ENCODE data around the gene PTBP1.
A peak's percentile ranks its signal among the peaks of the same experiment; 100 is the strongest.

PTBP1 gene

DNA sequence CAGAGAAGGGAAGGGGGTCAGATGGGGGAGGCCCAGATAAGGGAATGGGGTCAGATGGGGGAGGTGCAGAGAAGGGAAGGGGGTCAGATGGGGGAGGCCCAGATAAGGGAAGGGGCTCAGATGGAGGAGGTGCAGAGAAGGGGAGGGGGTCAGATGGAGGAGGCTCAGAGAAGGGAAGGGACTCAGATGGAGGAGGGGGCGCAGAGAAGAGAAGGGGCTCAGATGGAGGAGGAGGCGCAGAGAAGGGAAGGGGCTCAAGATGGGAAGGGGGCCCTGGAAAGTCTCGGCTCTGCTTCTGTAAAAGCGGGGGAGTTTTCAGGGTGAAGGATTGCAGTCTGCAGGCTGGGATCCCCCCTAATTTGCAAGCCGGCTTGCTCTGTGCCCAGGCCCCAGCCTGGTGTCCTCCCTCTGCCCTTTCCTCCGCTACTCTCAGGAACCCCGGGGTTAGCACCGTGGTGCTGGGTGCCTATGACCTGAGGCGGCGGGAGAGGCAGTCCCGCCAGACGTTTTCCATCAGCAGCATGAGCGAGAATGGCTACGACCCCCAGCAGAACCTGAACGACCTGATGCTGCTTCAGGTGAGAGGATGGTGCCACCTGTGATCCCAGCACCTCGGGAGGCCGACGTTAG lies 32.0 kb downstream of the PTBP1 start:
- Histone ChIP-seq H4K91ac (ENCODE audit: low read length) (no peak overlapping the region), H2BK120ac (ENCODE audit: low read depth, low read length) (no peak overlapping the region), H3K27ac (ENCODE audit: low read length, poor library complexity, severe bottlenecking) (no peak overlapping the region), H2AK5ac (ENCODE audit: low read length, severe bottlenecking) (no peak overlapping the region), H3K4ac (ENCODE audit: low read depth in 1 of 2, low read length in 2 of 2) (no peak overlapping the region), H3K23ac (ENCODE audit: low read length in 2 of 2) (no peak overlapping the region), H3K9me3 (ENCODE audit: control insufficient read depth, low read length) (no peaks in the 10 kb centered on the region), H2BK12ac (ENCODE audit: low read length in 2 of 2) (no peak overlapping the region), H2AFZ (ENCODE audit: low read depth, low read length) (no peak overlapping the region), H2BK15ac (ENCODE audit: low read depth, poor library complexity, severe bottlenecking) (no peak overlapping the region), H4K8ac (ENCODE audit: low read length) (no peak overlapping the region), H3K4me2 (ENCODE audit: low read length, poor library complexity, severe bottlenecking) (no peak overlapping the region), H3K14ac (ENCODE audit: low read length in 2 of 2) (no peak overlapping the region), H3K18ac (ENCODE audit: low read depth in 1 of 2, low read length in 2 of 2) (no peak overlapping the region), H3K79me1 (replicated peaks; ENCODE audit: low read length, poor library complexity, severe bottlenecking) (no peaks in the 10 kb centered on the region), H3K9ac (ENCODE audit: low read length) (no peak overlapping the region), H2BK5ac (ENCODE audit: low read depth, low read length, poor library complexity, severe bottlenecking) (no peak overlapping the region), H3K27me3 (ENCODE audit: control insufficient read depth in 1 of 2, insufficient read depth in 1 of 2, low read length in 2 of 2) (peaks cover 0 to 24% of the 10 kb centered on the region in 2 experiments), H3K36me3 (ENCODE audit: control insufficient read depth in 1 of 2, insufficient read depth in 2 of 2, low read depth in 1 of 2, low read length in 2 of 2) (no peaks in the 10 kb centered on the region), H3K4me3 (ENCODE audit: insufficient read depth in 1 of 2, low read depth in 1 of 2, low read length in 2 of 2) (no peak overlapping the region), H3K4me1 (ENCODE audit: control insufficient read depth, insufficient read depth, low read depth, low read length) (peaks cover 5% of the 10 kb centered on the region)
- WGBS, result 90% methylated on average over 18 of the region's 18 CpGs
- no peak for DNase-seq

DNA sequence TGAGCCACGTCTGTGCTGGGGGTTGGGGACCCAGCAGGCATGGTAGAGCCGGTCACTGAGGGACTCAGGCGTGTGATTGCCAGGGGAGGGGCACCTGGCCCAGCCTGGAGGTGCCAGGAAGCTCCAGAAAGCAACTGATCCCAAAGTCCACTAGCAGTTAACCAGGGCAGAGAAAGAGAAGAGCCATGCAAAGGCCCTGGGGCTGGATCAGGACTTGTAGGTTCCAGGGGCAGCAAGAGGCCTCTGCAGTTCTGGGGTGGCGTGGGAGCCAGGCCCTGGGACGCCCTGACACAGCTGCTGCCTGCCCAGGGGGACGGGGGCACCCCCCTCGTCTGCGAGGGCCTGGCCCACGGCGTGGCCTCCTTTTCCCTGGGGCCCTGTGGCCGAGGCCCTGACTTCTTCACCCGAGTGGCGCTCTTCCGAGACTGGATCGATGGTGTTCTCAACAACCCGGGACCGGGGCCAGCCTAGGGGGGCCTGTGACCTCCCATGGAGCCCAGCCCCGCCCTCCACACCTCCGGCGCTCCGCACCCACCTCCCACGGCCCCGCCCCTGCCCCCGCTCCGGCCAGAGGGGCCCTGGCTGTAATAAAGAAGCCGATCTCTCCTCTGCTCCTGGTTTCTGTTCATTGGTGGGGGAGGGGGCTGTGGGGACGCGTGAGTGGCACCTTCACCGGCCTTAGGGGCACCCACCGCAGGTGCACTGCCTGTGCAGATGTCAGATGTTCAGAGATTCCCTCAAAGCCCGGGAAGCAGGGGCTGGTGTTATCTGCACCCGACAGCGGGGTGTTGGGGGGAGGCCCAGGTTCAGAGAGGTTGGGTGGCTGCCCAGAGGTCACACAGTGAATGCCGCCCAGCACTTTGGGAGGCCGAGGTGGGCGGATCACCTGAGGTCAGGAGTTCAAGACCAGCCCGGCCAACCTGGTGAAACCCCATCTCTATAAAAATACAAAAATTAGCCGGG lies 34.4 kb downstream of the PTBP1 start:
- Histone ChIP-seq H3K4ac (ENCODE audit: low read depth in 1 of 2, low read length in 2 of 2) (no peak overlapping the region), H3K79me1 (replicated peaks; ENCODE audit: low read length, poor library complexity, severe bottlenecking) (no peaks in the 10 kb centered on the region), H3K27me3 (ENCODE audit: control insufficient read depth in 1 of 2, insufficient read depth in 1 of 2, low read length in 2 of 2) (peaks cover 0 to 30% of the 10 kb centered on the region in 2 experiments), H3K27ac (ENCODE audit: low read length, poor library complexity, severe bottlenecking) (no peak overlapping the region), H3K23ac (ENCODE audit: low read length in 2 of 2) (no peak overlapping the region), H3K18ac (ENCODE audit: low read depth in 1 of 2, low read length in 2 of 2) (no peak overlapping the region), H2BK15ac (ENCODE audit: low read depth, poor library complexity, severe bottlenecking) (peak overlapping the region; percentile 69), H3K14ac (ENCODE audit: low read length in 2 of 2) (peak overlapping the region in 1 of 2 experiments; percentile 20), H3K36me3 (ENCODE audit: control insufficient read depth in 1 of 2, insufficient read depth in 2 of 2, low read depth in 1 of 2, low read length in 2 of 2) (no peaks in the 10 kb centered on the region), H3K9me3 (ENCODE audit: control insufficient read depth, low read length) (no peaks in the 10 kb centered on the region), H2BK5ac (ENCODE audit: low read depth, low read length, poor library complexity, severe bottlenecking) (no peak overlapping the region), H3K4me1 (ENCODE audit: control insufficient read depth, insufficient read depth, low read depth, low read length) (peaks cover 5% of the 10 kb centered on the region), H4K8ac (ENCODE audit: low read length) (no peak overlapping the region), H2BK12ac (ENCODE audit: low read length in 2 of 2) (no peak overlapping the region), H3K4me3 (ENCODE audit: insufficient read depth in 1 of 2, low read depth in 1 of 2, low read length in 2 of 2) (no peak overlapping the region), H3K4me2 (ENCODE audit: low read length, poor library complexity, severe bottlenecking) (no peak overlapping the region), H2AFZ (ENCODE audit: low read depth, low read length) (no peak overlapping the region), H3K9ac (ENCODE audit: low read length) (no peak overlapping the region), H2AK5ac (ENCODE audit: low read length, severe bottlenecking) (no peak overlapping the region), H4K91ac (ENCODE audit: low read length) (no peak overlapping the region), H2BK120ac (ENCODE audit: low read depth, low read length) (no peak overlapping the region)
- WGBS, result 71% methylated on average over 33 of the region's 38 CpGs
- DNase-seq, result no peak

DNA sequence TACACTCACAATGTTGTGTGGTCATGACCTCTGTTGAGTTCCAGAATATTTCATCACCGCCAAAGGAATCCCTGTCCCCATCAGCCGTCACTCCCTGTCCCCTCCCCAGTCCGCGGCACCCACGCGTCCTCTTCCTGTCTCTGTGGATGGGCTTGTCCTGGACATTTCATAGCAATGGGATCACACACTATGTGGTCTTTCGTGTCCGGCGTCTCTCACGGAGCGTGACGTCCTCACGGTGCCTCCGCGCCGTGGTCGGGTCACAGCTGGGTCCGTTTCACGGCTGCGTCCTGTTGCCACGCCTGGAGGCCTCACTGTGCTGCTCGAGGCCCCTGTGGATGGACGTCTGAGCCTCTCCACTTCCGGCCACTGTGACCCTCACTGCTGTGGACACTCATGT lies 37.0 kb downstream of the PTBP1 start:
- Histone ChIP-seq H2AFZ (ENCODE audit: low read depth, low read length) (no peak overlapping the region), H3K4ac (ENCODE audit: low read depth in 1 of 2, low read length in 2 of 2) (no peak overlapping the region), H2BK12ac (ENCODE audit: low read length in 2 of 2) (no peak overlapping the region), H3K9me3 (ENCODE audit: control insufficient read depth, low read length) (no peaks in the 10 kb centered on the region), H3K36me3 (ENCODE audit: control insufficient read depth in 1 of 2, insufficient read depth in 2 of 2, low read depth in 1 of 2, low read length in 2 of 2) (no peaks in the 10 kb centered on the region), H3K9ac (ENCODE audit: low read length) (no peak overlapping the region), H3K27ac (ENCODE audit: low read length, poor library complexity, severe bottlenecking) (no peak overlapping the region), H4K8ac (ENCODE audit: low read length) (no peak overlapping the region), H3K27me3 (ENCODE audit: control insufficient read depth in 1 of 2, insufficient read depth in 1 of 2, low read length in 2 of 2) (peaks cover 0 to 39% of the 10 kb centered on the region in 2 experiments), H4K91ac (ENCODE audit: low read length) (no peak overlapping the region), H3K18ac (ENCODE audit: low read depth in 1 of 2, low read length in 2 of 2) (no peak overlapping the region), H3K79me1 (replicated peaks; ENCODE audit: low read length, poor library complexity, severe bottlenecking) (no peaks in the 10 kb centered on the region), H3K4me3 (ENCODE audit: insufficient read depth in 1 of 2, low read depth in 1 of 2, low read length in 2 of 2) (no peak overlapping the region), H3K4me1 (ENCODE audit: control insufficient read depth, insufficient read depth, low read depth, low read length) (peaks cover 5% of the 10 kb centered on the region), H2AK5ac (ENCODE audit: low read length, severe bottlenecking) (no peak overlapping the region), H3K14ac (ENCODE audit: low read length in 2 of 2) (no peak overlapping the region), H2BK15ac (ENCODE audit: low read depth, poor library complexity, severe bottlenecking) (no peak overlapping the region), H3K4me2 (ENCODE audit: low read length, poor library complexity, severe bottlenecking) (no peak overlapping the region), H2BK120ac (ENCODE audit: low read depth, low read length) (no peak overlapping the region), H2BK5ac (ENCODE audit: low read depth, low read length, poor library complexity, severe bottlenecking) (no peak overlapping the region), H3K23ac (ENCODE audit: low read length in 2 of 2) (no peak overlapping the region)
- 86% methylated on average over 23 of the region's 24 CpGs for WGBS
- DNase-seq, result no peak

DNA sequence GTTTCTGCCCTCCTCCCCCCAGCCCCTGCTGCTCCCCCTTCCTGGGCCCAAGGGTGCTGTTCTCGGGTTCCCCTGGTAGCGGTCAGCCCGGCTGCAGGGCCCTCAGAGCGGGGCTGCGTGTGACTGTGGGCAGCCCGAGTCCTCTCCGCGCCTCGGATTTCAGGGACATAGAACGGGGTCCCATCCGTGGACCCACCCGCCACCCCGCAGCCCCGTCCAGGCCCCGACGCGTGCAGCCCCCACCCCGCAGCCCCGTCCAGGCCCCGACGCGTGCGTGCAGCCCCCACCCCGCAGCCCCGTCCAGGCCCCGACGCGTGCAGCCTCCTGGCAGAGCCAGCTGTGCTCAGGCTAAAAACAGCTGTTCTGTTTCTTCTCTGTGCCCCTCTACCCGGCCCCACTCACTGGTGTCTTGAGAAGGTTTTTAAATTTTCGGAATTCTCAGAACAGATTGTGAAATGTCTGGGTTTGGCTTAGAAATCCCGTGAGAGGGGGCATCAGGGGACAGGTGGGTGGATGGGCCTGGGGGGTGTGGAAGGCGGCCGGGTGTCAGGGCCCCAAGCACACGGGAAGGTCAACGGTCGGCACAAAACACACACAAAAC lies 38.1 kb downstream of the PTBP1 start:
- no peak overlapping the region for H2BK15ac ChIP-seq (ENCODE audit: low read depth, poor library complexity, severe bottlenecking)
- no peaks in the 10 kb centered on the region for H3K79me1 ChIP-seq (replicated peaks; ENCODE audit: low read length, poor library complexity, severe bottlenecking)
- H3K18ac ChIP-seq (ENCODE audit: low read depth in 1 of 2, low read length in 2 of 2), result no peak overlapping the region
- H2BK12ac ChIP-seq (ENCODE audit: low read length in 2 of 2), result no peak overlapping the region
- H3K9me3 ChIP-seq (ENCODE audit: control insufficient read depth, low read length), result no peaks in the 10 kb centered on the region
- H3K14ac ChIP-seq (ENCODE audit: low read length in 2 of 2), result no peak overlapping the region
- no peak overlapping the region for H3K4ac ChIP-seq (ENCODE audit: low read depth in 1 of 2, low read length in 2 of 2)
- H3K27me3 ChIP-seq (ENCODE audit: control insufficient read depth in 1 of 2, insufficient read depth in 1 of 2, low read length in 2 of 2), result peaks cover 0 to 40% of the 10 kb centered on the region in 2 experiments
- no peak overlapping the region for H4K91ac ChIP-seq (ENCODE audit: low read length)
- H2AK5ac ChIP-seq (ENCODE audit: low read length, severe bottlenecking), result no peak overlapping the region
- peak overlapping the region; percentile 25 for H2BK5ac ChIP-seq (ENCODE audit: low read depth, low read length, poor library complexity, severe bottlenecking)
- 87% methylated on average over 28 of the region's 36 CpGs for WGBS
- no peak overlapping the region for H3K23ac ChIP-seq (ENCODE audit: low read length in 2 of 2)
- H4K8ac ChIP-seq (ENCODE audit: low read length), result no peak overlapping the region
- H3K27ac ChIP-seq (ENCODE audit: low read length, poor library complexity, severe bottlenecking), result no peak overlapping the region
- peaks cover 4% of the 10 kb centered on the region for H3K4me1 ChIP-seq (ENCODE audit: control insufficient read depth, insufficient read depth, low read depth, low read length)
- no peak overlapping the region for H3K9ac ChIP-seq (ENCODE audit: low read length)
- no peak for DNase-seq
- H3K4me3 ChIP-seq (ENCODE audit: insufficient read depth in 1 of 2, low read depth in 1 of 2, low read length in 2 of 2), result no peak overlapping the region
- no peaks in the 10 kb centered on the region for H3K36me3 ChIP-seq (ENCODE audit: control insufficient read depth in 1 of 2, insufficient read depth in 2 of 2, low read depth in 1 of 2, low read length in 2 of 2)
- no peak overlapping the region for H3K4me2 ChIP-seq (ENCODE audit: low read length, poor library complexity, severe bottlenecking)
- no peak overlapping the region for H2AFZ ChIP-seq (ENCODE audit: low read depth, low read length)
- no peak overlapping the region for H2BK120ac ChIP-seq (ENCODE audit: low read depth, low read length)

Data from mesenchymal stem cell (in vitro differentiated cells and primary cell).